Calu3 (cell line): ENCODE results near the gene IBA57. TPM values are rescaled to one million over a fixed set of nuclear protein-coding genes. Genes with fewer than 3 reads are reported as not detected.
"Not testable (repeated sequence)": the region's sequence is repeated elsewhere in the genome, so short reads cannot be mapped to it uniquely, and the experiment has no call there.

Source experiments
- BruUV-seq: library from RNA; stranded (reverse); fragments of 400-500 nt; replicated peaks from 2 replicates; lab custom pipeline; 2021; lab: Mats Ljungman, UMichigan
- CTCF ChIA-PET: fragments of 300-600 bp; sonication (Branson Sonifier 250); formaldehyde crosslinking; loops from one replicate; lab custom pipeline; 2022; ENCODE audit warnings: antibody characterized with exemption; lab: Charles Lee
- DNase-seq: peaks from one replicate; pipeline ENCODE4 v3.0.0; 2022
- H3K27ac Mint-ChIP-seq: one replicate; pipeline ENCODE4 v1.8.0; 2022; ENCODE audit warnings: mixed read lengths; ENCODE audit not compliant: unreplicated experiment
- H3K27me3 Mint-ChIP-seq: one replicate; pipeline ENCODE4 v1.8.0; 2022; ENCODE audit warnings: mixed read lengths; ENCODE audit not compliant: unreplicated experiment
- H3K36me3 Mint-ChIP-seq: one replicate; pipeline ENCODE4 v1.8.0; 2022; ENCODE audit warnings: mild to moderate bottlenecking, moderate library complexity, mixed read lengths; ENCODE audit not compliant: insufficient read depth, unreplicated experiment
- H3K4me1 Mint-ChIP-seq: one replicate; pipeline ENCODE4 v1.8.0; 2022; ENCODE audit warnings: mild to moderate bottlenecking, low read depth, mixed read lengths; ENCODE audit not compliant: unreplicated experiment
- H3K4me3 Mint-ChIP-seq: one replicate; pipeline ENCODE4 v1.8.0; 2022; ENCODE audit warnings: mild to moderate bottlenecking, low read depth, moderate library complexity, mixed read lengths; ENCODE audit not compliant: unreplicated experiment
- H3K9me3 Mint-ChIP-seq: one replicate; pipeline ENCODE4 v1.8.0; 2022; ENCODE audit warnings: low read depth, mixed read lengths; ENCODE audit not compliant: unreplicated experiment
- intact Hi-C: fragments of 100-400 bp; cut with micrococcal nuclease; formaldehyde crosslinking; loops from one replicate; pipeline ENCODE4 v1.10.0; 2022; ENCODE audit not compliant: unreplicated experiment
- total RNA-seq: library from RNA; stranded (reverse); gene quantifications from 2 replicates; pipeline ENCODE4 v1.2.3, GENCODE V29; 2022
- TF ChIP-seq, protein P1 (sequence below): fragments of 200-600 bp; IDR thresholded peaks from one replicate; pipeline ENCODE4 v1.8.0; 2022; ENCODE audit warnings: antibody characterized with exemption; ENCODE audit not compliant: unreplicated experiment

IBA57 gene
- total RNA-seq, 1 experiment from 2014 or later: 9.2 TPM

- Mint-ChIP-seq H3K9me3 (no peaks in the 10 kb centered on the region), H3K4me1 (peaks cover 8% of the 10 kb centered on the region), H3K36me3 (peaks cover 15% of the 10 kb centered on the region), H3K27me3 (no peaks in the 10 kb centered on the region), H3K27ac (no peak overlapping the region), H3K4me3 (no peak overlapping the region)
- DNase-seq: no peak
- intact Hi-C loops: no loop called here
- no TSS peak for BruUV-seq
- CTCF ChIA-PET: interaction anchor here (0.6 kb wide), 1 partner anchor 9 kb away, joined by 3 read pairs; no protein-coding TSS in a partner anchor
- TF ChIP-seq, protein P1, sequence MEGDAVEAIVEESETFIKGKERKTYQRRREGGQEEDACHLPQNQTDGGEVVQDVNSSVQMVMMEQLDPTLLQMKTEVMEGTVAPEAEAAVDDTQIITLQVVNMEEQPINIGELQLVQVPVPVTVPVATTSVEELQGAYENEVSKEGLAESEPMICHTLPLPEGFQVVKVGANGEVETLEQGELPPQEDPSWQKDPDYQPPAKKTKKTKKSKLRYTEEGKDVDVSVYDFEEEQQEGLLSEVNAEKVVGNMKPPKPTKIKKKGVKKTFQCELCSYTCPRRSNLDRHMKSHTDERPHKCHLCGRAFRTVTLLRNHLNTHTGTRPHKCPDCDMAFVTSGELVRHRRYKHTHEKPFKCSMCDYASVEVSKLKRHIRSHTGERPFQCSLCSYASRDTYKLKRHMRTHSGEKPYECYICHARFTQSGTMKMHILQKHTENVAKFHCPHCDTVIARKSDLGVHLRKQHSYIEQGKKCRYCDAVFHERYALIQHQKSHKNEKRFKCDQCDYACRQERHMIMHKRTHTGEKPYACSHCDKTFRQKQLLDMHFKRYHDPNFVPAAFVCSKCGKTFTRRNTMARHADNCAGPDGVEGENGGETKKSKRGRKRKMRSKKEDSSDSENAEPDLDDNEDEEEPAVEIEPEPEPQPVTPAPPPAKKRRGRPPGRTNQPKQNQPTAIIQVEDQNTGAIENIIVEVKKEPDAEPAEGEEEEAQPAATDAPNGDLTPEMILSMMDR: no peak
Observed at GRCh38 chr1:228171221-228171891, 5.8 kb downstream of the IBA57 start.

- no peak overlapping the region for H3K4me3 Mint-ChIP-seq
- peaks cover 8% of the 10 kb centered on the region for H3K36me3 Mint-ChIP-seq
- no peak overlapping the region for H3K27ac Mint-ChIP-seq
- TF ChIP-seq, protein P1: no peak
- H3K27me3 Mint-ChIP-seq: no peaks in the 10 kb centered on the region
- no peaks in the 10 kb centered on the region for H3K9me3 Mint-ChIP-seq
- no peak for DNase-seq
- CTCF ChIA-PET: no interaction called here
- H3K4me1 Mint-ChIP-seq: peaks cover 8% of the 10 kb centered on the region
- no TSS peak for BruUV-seq
- intact Hi-C loops: no loop called here
Observed at GRCh38 chr1:228172591-228173527, 7.3 kb downstream of the IBA57 start.

DNA sequence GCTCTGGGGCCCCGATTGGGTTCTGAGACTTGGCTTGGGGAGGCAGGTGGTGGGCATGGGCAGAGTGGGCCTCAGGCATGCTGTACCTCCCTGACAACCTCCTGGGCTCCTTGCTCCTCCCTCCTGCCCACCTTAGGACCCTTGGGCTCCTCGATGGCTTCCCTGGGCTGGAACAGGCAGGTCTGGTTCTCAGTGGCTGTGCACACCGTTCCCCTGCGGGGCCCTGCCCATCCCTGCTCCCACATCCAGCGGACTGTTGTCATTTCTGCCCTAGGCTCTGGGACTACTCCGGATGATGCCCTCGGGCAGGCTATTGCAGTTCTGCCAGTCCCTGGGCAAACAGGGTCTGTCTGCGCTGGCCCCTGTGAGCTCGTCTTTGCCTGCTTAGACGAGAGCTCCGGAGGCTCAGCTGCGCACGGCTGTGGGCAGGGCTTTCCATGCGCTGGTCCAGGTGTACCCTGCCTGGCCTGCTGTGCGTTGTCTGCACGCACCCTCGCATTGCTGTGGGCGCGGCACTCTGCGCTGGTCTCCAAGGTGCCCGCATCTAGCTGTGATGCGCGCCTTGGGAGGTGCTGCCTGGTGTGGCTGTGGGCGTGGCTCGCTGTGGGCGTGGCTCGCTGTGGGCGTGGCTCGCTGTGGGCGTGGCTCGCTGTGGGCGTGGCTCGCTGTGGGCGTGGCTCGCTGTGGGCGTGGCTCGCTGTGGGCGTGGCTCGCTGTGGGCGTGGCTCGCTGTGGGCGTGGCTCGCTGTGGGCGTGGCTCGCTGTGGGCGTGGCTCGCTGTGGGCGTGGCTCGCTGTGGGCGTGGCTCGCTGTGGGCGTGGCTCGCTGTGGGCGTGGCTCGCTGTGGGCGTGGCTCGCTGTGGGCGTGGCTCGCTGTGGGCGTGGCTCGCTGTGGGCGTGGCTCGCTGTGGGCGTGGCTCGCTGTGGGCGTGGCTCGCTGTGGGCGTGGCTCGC is 8.2 kb downstream of the IBA57 start:
- H3K4me3 Mint-ChIP-seq, CTCF ChIA-PET, H3K27ac Mint-ChIP-seq, H3K27me3 Mint-ChIP-seq, intact Hi-C loops, DNase-seq, H3K36me3 Mint-ChIP-seq, H3K4me1 Mint-ChIP-seq, H3K9me3 Mint-ChIP-seq, BruUV-seq: not testable (repeated sequence)

- intact Hi-C loops: no loop called here
- no peaks in the 10 kb centered on the region for H3K27me3 Mint-ChIP-seq
- DNase-seq: no peak
- BruUV-seq: no TSS peak
- H3K9me3 Mint-ChIP-seq: no peaks in the 10 kb centered on the region
- CTCF ChIA-PET: interaction anchor here (0.8 kb wide), 1 partner anchor 8 kb away, joined by 3 read pairs; no protein-coding TSS in a partner anchor
- no peak overlapping the region for H3K4me3 Mint-ChIP-seq
- H3K27ac Mint-ChIP-seq: no peak overlapping the region
- peaks cover 8% of the 10 kb centered on the region for H3K36me3 Mint-ChIP-seq
- TF ChIP-seq, protein P1: no peak
- peaks cover 8% of the 10 kb centered on the region for H3K4me1 Mint-ChIP-seq
Observed at GRCh38 chr1:228174482-228175315, 9.1 kb downstream of the IBA57 start.
